Ovary (tissue), 3 donors: ENCODE measurements around the gene NBEAL2.

Source experiments
- EP300 ChIP-seq: sonication (generic); formaldehyde crosslinking; IDR thresholded peaks from one replicate; pipeline ENCODE4 v1.6.1; 2017; ENCODE audit warnings: antibody characterized with exemption
- TF ChIP-seq, protein P1 (sequence below), 3 donors: fragments of 450-650 bp in 2 of 3; fragments of 200-600 bp in 1 of 3; IDR thresholded peaks; one replicate each; pipeline versions ENCODE4 v1.5.1 to v1.8.0; 2016 to 2022; ENCODE audit warnings: antibody characterized with exemption in 3 of 3, mild to moderate bottlenecking in 1 of 3
- donor health status: DM: no; HTN: no; CAD: no.

GRCh38 chr3:47012342-47013230 is 33.1 kb downstream of the NBEAL2 start:
- TF ChIP-seq, protein P1, sequence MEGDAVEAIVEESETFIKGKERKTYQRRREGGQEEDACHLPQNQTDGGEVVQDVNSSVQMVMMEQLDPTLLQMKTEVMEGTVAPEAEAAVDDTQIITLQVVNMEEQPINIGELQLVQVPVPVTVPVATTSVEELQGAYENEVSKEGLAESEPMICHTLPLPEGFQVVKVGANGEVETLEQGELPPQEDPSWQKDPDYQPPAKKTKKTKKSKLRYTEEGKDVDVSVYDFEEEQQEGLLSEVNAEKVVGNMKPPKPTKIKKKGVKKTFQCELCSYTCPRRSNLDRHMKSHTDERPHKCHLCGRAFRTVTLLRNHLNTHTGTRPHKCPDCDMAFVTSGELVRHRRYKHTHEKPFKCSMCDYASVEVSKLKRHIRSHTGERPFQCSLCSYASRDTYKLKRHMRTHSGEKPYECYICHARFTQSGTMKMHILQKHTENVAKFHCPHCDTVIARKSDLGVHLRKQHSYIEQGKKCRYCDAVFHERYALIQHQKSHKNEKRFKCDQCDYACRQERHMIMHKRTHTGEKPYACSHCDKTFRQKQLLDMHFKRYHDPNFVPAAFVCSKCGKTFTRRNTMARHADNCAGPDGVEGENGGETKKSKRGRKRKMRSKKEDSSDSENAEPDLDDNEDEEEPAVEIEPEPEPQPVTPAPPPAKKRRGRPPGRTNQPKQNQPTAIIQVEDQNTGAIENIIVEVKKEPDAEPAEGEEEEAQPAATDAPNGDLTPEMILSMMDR (IDR thresholded peaks at IDR 0.05), result no peak
- no peak for TF ChIP-seq EP300
